ENCODE measurements around the gene NDC80.
"Not testable (repeated sequence)": the region's sequence is repeated elsewhere in the genome, so short reads cannot be mapped to it uniquely, and the experiment has no call there.

Gene NDC80

GRCh38 chr18:2540575-2540974, 30.8 kb upstream of the NDC80 start:
- H3K4me3 ChIP-seq (ENCODE audit: low read depth, low read length) = no peak overlapping the region
- DNase-seq (ENCODE audit: low read depth) = no peak
- no peak for TF ChIP-seq CTCF (IDR thresholded peaks at IDR 0.05; ENCODE audit: control insufficient read depth, extremely low read depth, insufficient read depth)

GRCh38 chr18:2541925-2542563, 29.3 kb upstream of the NDC80 start:
- TF ChIP-seq CTCF (IDR thresholded peaks at IDR 0.05; ENCODE audit: control insufficient read depth, extremely low read depth, insufficient read depth) = peak; percentile 62
- not testable (repeated sequence) for DNase-seq (ENCODE audit: low read depth); H3K4me3 ChIP-seq (ENCODE audit: low read depth, low read length)

GRCh38 chr18:2545155-2545554, 26.2 kb upstream of the NDC80 start:
- no peak for DNase-seq (ENCODE audit: low read depth)
- H3K4me3 ChIP-seq (ENCODE audit: low read depth, low read length) = no peak overlapping the region
- TF ChIP-seq CTCF (IDR thresholded peaks at IDR 0.05; ENCODE audit: control insufficient read depth, extremely low read depth, insufficient read depth) = no peak

GRCh38 chr18:2547477-2548087, 23.8 kb upstream of the NDC80 start:
- no peak overlapping the region for H3K4me3 ChIP-seq (ENCODE audit: low read depth, low read length)

GRCh38 chr18:2549462-2549861, 21.9 kb upstream of the NDC80 start:
- H3K4me3 ChIP-seq (ENCODE audit: low read depth, low read length) = no peak overlapping the region
- no peak for DNase-seq (ENCODE audit: low read depth)
- no peak for TF ChIP-seq CTCF (IDR thresholded peaks at IDR 0.05; ENCODE audit: control insufficient read depth, extremely low read depth, insufficient read depth)

More at GRCh38 chr18:2547477-2548087, 23.8 kb upstream of the NDC80 start:
- DNase-seq (ENCODE audit: low read depth) = no peak
- TF ChIP-seq CTCF (IDR thresholded peaks at IDR 0.05; ENCODE audit: control insufficient read depth, extremely low read depth, insufficient read depth) = peak; percentile 59

- DNase-seq (ENCODE audit: low read depth) = no peak
- no peak for TF ChIP-seq CTCF (IDR thresholded peaks at IDR 0.05; ENCODE audit: control insufficient read depth, extremely low read depth, insufficient read depth)
- H3K4me3 ChIP-seq (ENCODE audit: low read depth, low read length) = no peak overlapping the region
Measured at GRCh38 chr18:2551425-2551824, 19.9 kb upstream of the NDC80 start.

- no peak overlapping the region for H3K4me3 ChIP-seq (ENCODE audit: low read depth, low read length)
- no peak for TF ChIP-seq CTCF (IDR thresholded peaks at IDR 0.05; ENCODE audit: control insufficient read depth, extremely low read depth, insufficient read depth)
- no peak for DNase-seq (ENCODE audit: low read depth)
Measured at GRCh38 chr18:2554696-2555095, 16.7 kb upstream of the NDC80 start.

Data from LNCaP clone FGC (cell line).